GM06990 (cell line): ENCODE results near the gene FMN1.

ENCODE experiments used
- DNase-seq: peaks from one replicate; pipeline ENCODE4 v3.0.0-alpha.2; 2011; ENCODE audit not compliant: insufficient read length; ENCODE audit errors: extremely low read depth
- H3K27me3 ChIP-seq: replicated peaks from 2 replicates; pipeline ENCODE4 v1.6.0; 2011; ENCODE audit warnings: low read length; ENCODE audit not compliant: control insufficient read depth, insufficient read depth
- H3K36me3 ChIP-seq: 2 replicates; pipeline ENCODE4 v1.5.1; 2011; ENCODE audit warnings: low read length; ENCODE audit not compliant: control insufficient read depth, insufficient read depth
- H3K4me3 ChIP-seq: replicated peaks from 2 replicates; pipeline ENCODE4 v1.5.1; 2011; ENCODE audit warnings: low read depth, mild to moderate bottlenecking, control low read depth, low read length
- CTCF ChIP-seq: IDR thresholded peaks from 2 replicates; pipeline ENCODE4 v1.5.1; 2011; ENCODE audit warnings: low read length, control low read depth, mild to moderate bottlenecking, inconsistent platforms; ENCODE audit not compliant: insufficient read depth, poor library complexity, severe bottlenecking

Gene FMN1

GRCh38 chr15:32757426-32757825 lies 437.1 kb downstream of the FMN1 start:
- no peak for DNase-seq
- no peaks in the 10 kb centered on the region for H3K36me3 ChIP-seq
- no peak overlapping the region for H3K4me3 ChIP-seq
- no peak for TF ChIP-seq CTCF
- H3K27me3 ChIP-seq = no peaks in the 10 kb centered on the region; the same call in 1 of the 2 replicates

- H3K36me3 ChIP-seq = no peaks in the 10 kb centered on the region
- no peak overlapping the region for H3K4me3 ChIP-seq
- no peak for DNase-seq
- TF ChIP-seq CTCF = no peak
- no peaks in the 10 kb centered on the region; the same call in 1 of the 2 replicates for H3K27me3 ChIP-seq
Measured at GRCh38 chr15:32750979-32751378, 443.5 kb downstream of the FMN1 start.

GRCh38 chr15:32747921-32748342 lies 446.6 kb downstream of the FMN1 start:
- no peaks in the 10 kb centered on the region for H3K36me3 ChIP-seq
- no peak overlapping the region for H3K4me3 ChIP-seq
- no peaks in the 10 kb centered on the region; the same call in 1 of the 2 replicates for H3K27me3 ChIP-seq
- no peak for TF ChIP-seq CTCF
- no peak for DNase-seq

- no peaks in the 10 kb centered on the region for H3K36me3 ChIP-seq
- TF ChIP-seq CTCF = no peak
- DNase-seq = no peak
- H3K4me3 ChIP-seq = no peak overlapping the region
- no peaks in the 10 kb centered on the region; the same call in 1 of the 2 replicates for H3K27me3 ChIP-seq
Measured at GRCh38 chr15:32746116-32746857, 448.2 kb downstream of the FMN1 start.

GRCh38 chr15:32743411-32744140 lies 450.9 kb downstream of the FMN1 start:
- Histone ChIP-seq H3K36me3 (no peaks in the 10 kb centered on the region), H3K27me3 (no peaks in the 10 kb centered on the region), H3K4me3 (no peak overlapping the region)
- no peak for TF ChIP-seq CTCF
- DNase-seq = no peak
